Measurements from ENCODE around the gene GATAD2B.
"Not testable (repeated sequence)": the region's sequence is repeated elsewhere in the genome, so short reads cannot be mapped to it uniquely, and the experiment has no call there.

Gene GATAD2B

GRCh38 chr1:153778824-153779519 is 143.8 kb downstream of the GATAD2B start:
- DNase-seq (ENCODE audit: low read depth in 2 of 2), result no peak

GRCh38 chr1:153778051-153778823 is 144.5 kb downstream of the GATAD2B start:
- DNase-seq (ENCODE audit: low read depth in 2 of 2), result no peak

GRCh38 chr1:153777648-153778047 is 145.1 kb downstream of the GATAD2B start:
- DNase-seq (ENCODE audit: low read depth in 2 of 2), result no peak

- no peak for DNase-seq (ENCODE audit: low read depth in 2 of 2)
These were observed 145.9 kb downstream of the GATAD2B start for GRCh38 chr1:153776845-153777370.

- DNase-seq (ENCODE audit: low read depth in 2 of 2), result no peak
These were observed 146.4 kb downstream of the GATAD2B start for GRCh38 chr1:153776352-153776751.

GRCh38 chr1:153775458-153776327 is 147.1 kb downstream of the GATAD2B start:
- no peak for DNase-seq (ENCODE audit: low read depth in 2 of 2)

- DNase-seq (ENCODE audit: low read depth in 2 of 2), result no peak
These were observed 147.9 kb downstream of the GATAD2B start, which contains the start of gene SLC27A3 for GRCh38 chr1:153774780-153775457. TSS of gene SLC27A3 (plus strand) at chr1:153775407. CDS start at chr1:153775498, 91 bp downstream.

GRCh38 chr1:153774026-153774595 is 148.7 kb downstream of the GATAD2B start:
- DNase-seq (ENCODE audit: low read depth in 2 of 2), result no peak

GRCh38 chr1:153773096-153773921 is 149.5 kb downstream of the GATAD2B start:
- DNase-seq (ENCODE audit: low read depth in 2 of 2), result no peak

GRCh38 chr1:153771841-153772593 is 150.8 kb downstream of the GATAD2B start:
- no peak for DNase-seq (ENCODE audit: low read depth in 2 of 2)

GRCh38 chr1:153771261-153771660 is 151.5 kb downstream of the GATAD2B start:
- no peak for DNase-seq (ENCODE audit: low read depth in 2 of 2)

GRCh38 chr1:153770797-153771196 is 152.0 kb downstream of the GATAD2B start:
- DNase-seq (ENCODE audit: low read depth in 2 of 2), result no peak

GRCh38 chr1:153769221-153769620 is 153.6 kb downstream of the GATAD2B start:
- no peak for DNase-seq (ENCODE audit: low read depth in 2 of 2)

- DNase-seq (ENCODE audit: low read depth in 2 of 2), result no peak
These were observed 154.2 kb downstream of the GATAD2B start for GRCh38 chr1:153768316-153769181.

- no peak for DNase-seq (ENCODE audit: low read depth in 2 of 2)
These were observed 155.3 kb downstream of the GATAD2B start for GRCh38 chr1:153767519-153767918.

GRCh38 chr1:153766663-153767062 is 156.1 kb downstream of the GATAD2B start:
- not testable (repeated sequence) for DNase-seq (ENCODE audit: low read depth in 2 of 2)

- DNase-seq (ENCODE audit: low read depth in 2 of 2), result no peak
These were observed 158.5 kb downstream of the GATAD2B start for GRCh38 chr1:153764310-153764709.

All from fibroblast of skin of left quadriceps (primary cell).